ENCODE data around the gene HPCA. TPM values are rescaled to one million over a fixed set of nuclear protein-coding genes. Genes with fewer than 3 reads are reported as not detected.
"Not testable (repeated sequence)": the region's sequence is repeated elsewhere in the genome, so short reads cannot be mapped to it uniquely, and the experiment has no call there.

HPCA gene
- polyA plus RNA-seq, 1 experiment: 0.06 TPM

- TF ChIP-seq, protein P1, sequence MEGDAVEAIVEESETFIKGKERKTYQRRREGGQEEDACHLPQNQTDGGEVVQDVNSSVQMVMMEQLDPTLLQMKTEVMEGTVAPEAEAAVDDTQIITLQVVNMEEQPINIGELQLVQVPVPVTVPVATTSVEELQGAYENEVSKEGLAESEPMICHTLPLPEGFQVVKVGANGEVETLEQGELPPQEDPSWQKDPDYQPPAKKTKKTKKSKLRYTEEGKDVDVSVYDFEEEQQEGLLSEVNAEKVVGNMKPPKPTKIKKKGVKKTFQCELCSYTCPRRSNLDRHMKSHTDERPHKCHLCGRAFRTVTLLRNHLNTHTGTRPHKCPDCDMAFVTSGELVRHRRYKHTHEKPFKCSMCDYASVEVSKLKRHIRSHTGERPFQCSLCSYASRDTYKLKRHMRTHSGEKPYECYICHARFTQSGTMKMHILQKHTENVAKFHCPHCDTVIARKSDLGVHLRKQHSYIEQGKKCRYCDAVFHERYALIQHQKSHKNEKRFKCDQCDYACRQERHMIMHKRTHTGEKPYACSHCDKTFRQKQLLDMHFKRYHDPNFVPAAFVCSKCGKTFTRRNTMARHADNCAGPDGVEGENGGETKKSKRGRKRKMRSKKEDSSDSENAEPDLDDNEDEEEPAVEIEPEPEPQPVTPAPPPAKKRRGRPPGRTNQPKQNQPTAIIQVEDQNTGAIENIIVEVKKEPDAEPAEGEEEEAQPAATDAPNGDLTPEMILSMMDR (IDR thresholded peaks at IDR 0.05; ENCODE audit: low read depth, low read length): no peak
- POLR2A ChIA-PET: no interaction called here
- CTCF ChIA-PET: interaction anchor here (0.8 to 1.1 kb wide), 3 partner anchors 11 to 158 kb away, joined by 3 read pairs; no protein-coding TSS in a partner anchor
- H3K27ac ChIP-seq (ENCODE audit: low read depth, low read length): no peak overlapping the region
- no peaks in the 10 kb centered on the region; the same call in 1 of the 2 replicates for H3K9me3 ChIP-seq (ENCODE audit: control insufficient read depth, insufficient read depth, low read length)
- no peak overlapping the region for H3K4me3 ChIP-seq (ENCODE audit: low read depth, low read length)
- H3K27me3 ChIP-seq (ENCODE audit: control insufficient read depth, insufficient read depth, low read length): peaks cover 8% of the 10 kb centered on the region
- DNase-seq (ENCODE audit: low read depth, low spot score): no peak
Observed at GRCh38 chr1:32904797-32905196, 18.5 kb downstream of the HPCA start.

DNA sequence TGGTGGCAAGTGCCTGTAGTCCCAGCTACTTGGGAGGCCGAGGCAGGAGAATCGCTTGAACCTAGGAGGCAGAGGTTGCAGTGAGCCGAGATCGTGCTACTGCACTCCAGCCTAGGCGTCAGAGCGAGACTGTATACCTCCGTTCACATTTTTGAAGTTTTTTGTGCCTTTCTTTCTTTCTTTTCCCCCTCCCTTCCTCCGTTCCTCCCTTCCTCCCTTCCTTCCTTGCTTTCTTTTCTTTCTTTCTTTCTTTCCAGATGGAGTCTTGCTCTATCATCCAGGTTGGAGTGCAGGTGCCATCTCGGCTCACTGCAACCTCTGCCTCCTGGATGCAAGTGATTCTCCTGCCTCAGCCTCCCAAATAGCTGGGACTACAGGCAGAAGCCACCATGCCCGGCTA is 19.3 kb downstream of the HPCA start:
- CTCF ChIA-PET, POLR2A ChIA-PET: not testable (repeated sequence)

GRCh38 chr1:32906654-32907053 is 20.4 kb downstream of the HPCA start:
- CTCF ChIA-PET: interaction anchor here (1.1 to 1.2 kb wide), 3 partner anchors 14 to 35 kb away, joined by 4 read pairs; no protein-coding TSS in a partner anchor
- POLR2A ChIA-PET: interaction anchor here (0.5 kb wide), 1 partner anchor 150 kb away, joined by 3 read pairs; no protein-coding TSS in a partner anchor
- no peak overlapping the region for H3K4me3 ChIP-seq (ENCODE audit: low read depth, low read length)
- no peak for DNase-seq (ENCODE audit: low read depth, low spot score)
- H3K9me3 ChIP-seq (ENCODE audit: control insufficient read depth, insufficient read depth, low read length): no peaks in the 10 kb centered on the region; the same call in 1 of the 2 replicates
- TF ChIP-seq, protein P1 (IDR thresholded peaks at IDR 0.05; ENCODE audit: low read depth, low read length): no peak
- H3K27me3 ChIP-seq (ENCODE audit: control insufficient read depth, insufficient read depth, low read length): peaks cover 8% of the 10 kb centered on the region
- H3K27ac ChIP-seq (ENCODE audit: low read depth, low read length): no peak overlapping the region

More for the DNA sequence above, 19.3 kb downstream of the HPCA start:
- H3K9me3 ChIP-seq (ENCODE audit: control insufficient read depth, insufficient read depth, low read length); H3K27me3 ChIP-seq (ENCODE audit: control insufficient read depth, insufficient read depth, low read length); DNase-seq (ENCODE audit: low read depth, low spot score); H3K27ac ChIP-seq (ENCODE audit: low read depth, low read length); H3K4me3 ChIP-seq (ENCODE audit: low read depth, low read length): not testable (repeated sequence)

GRCh38 chr1:32907435-32907834 is 21.1 kb downstream of the HPCA start:
- ChIA-PET POLR2A (interaction anchor here (0.6 kb wide), 1 partner anchor 8 kb away, joined by 5 read pairs; no protein-coding TSS in a partner anchor), CTCF (interaction anchor here (1.1 to 1.2 kb wide), 3 partner anchors 15 to 35 kb away, joined by 4 read pairs; no protein-coding TSS in a partner anchor)
- Histone ChIP-seq H3K27ac (ENCODE audit: low read depth, low read length) (no peak overlapping the region), H3K9me3 (ENCODE audit: control insufficient read depth, insufficient read depth, low read length) (no peaks in the 10 kb centered on the region), H3K27me3 (ENCODE audit: control insufficient read depth, insufficient read depth, low read length) (peaks cover 8% of the 10 kb centered on the region), H3K4me3 (ENCODE audit: low read depth, low read length) (no peak overlapping the region)
- TF ChIP-seq, protein P1 (IDR thresholded peaks at IDR 0.05; ENCODE audit: low read depth, low read length): no peak
- no peak for DNase-seq (ENCODE audit: low read depth, low spot score)

- POLR2A ChIA-PET: no interaction called here
- TF ChIP-seq, protein P1 (IDR thresholded peaks at IDR 0.05; ENCODE audit: low read depth, low read length): no peak
Observed at GRCh38 chr1:32910319-32910718, 24.0 kb downstream of the HPCA start.

More at GRCh38 chr1:32910319-32910718, 24.0 kb downstream of the HPCA start:
- no peaks in the 10 kb centered on the region for H3K9me3 ChIP-seq (ENCODE audit: control insufficient read depth, insufficient read depth, low read length)
- H3K27me3 ChIP-seq (ENCODE audit: control insufficient read depth, insufficient read depth, low read length): no peaks in the 10 kb centered on the region
- H3K27ac ChIP-seq (ENCODE audit: low read depth, low read length): no peak overlapping the region
- H3K4me3 ChIP-seq (ENCODE audit: low read depth, low read length): no peak overlapping the region
- no peak for DNase-seq (ENCODE audit: low read depth, low spot score)
- CTCF ChIA-PET: no interaction called here

Measured in AG04450 (cell line).